Breast epithelium (tissue), 4 donors: Measurements from ENCODE around the gene FOXA3. TPM values are rescaled to one million over a fixed set of nuclear protein-coding genes. Genes with fewer than 3 reads are reported as not detected.

ENCODE experiments used
- DNase-seq, 2 donors: peaks; one replicate each; pipeline ENCODE4 v3.0.0-alpha.2; 2019; ENCODE audit warnings: low spot score in 2 of 2
- H3K27ac ChIP-seq, 2 donors: fragments of 200-600 bp; sonication (generic) in 1 of 2; one replicate each; pipeline ENCODE4 v1.5.1; 2016 to 2019; ENCODE audit warnings: mild to moderate bottlenecking in 1 of 2
- H3K27me3 ChIP-seq, 2 donors: fragments of 200-600 bp; sonication (generic) in 1 of 2; one replicate each; pipeline versions ENCODE4 v1.5.1 to v1.6.0; 2017 to 2019; ENCODE audit warnings: control low read depth in 1 of 2, mild to moderate bottlenecking in 1 of 2
- H3K36me3 ChIP-seq: fragments of 200-600 bp; one replicate; pipeline ENCODE4 v1.5.1; 2019
- H3K4me1 ChIP-seq, 2 donors: fragments of 200-600 bp; sonication (generic); one replicate each; pipeline ENCODE4 v1.5.1; 2016 to 2019; ENCODE audit warnings: control low read depth in 1 of 2
- H3K4me3 ChIP-seq, 3 donors: fragments of 200-600 bp; sonication (generic); 1 replicate in 2 of 3; 2 replicates in 1 of 3; pipeline ENCODE4 v1.5.1; 2016 to 2019; ENCODE audit warnings: mild to moderate bottlenecking in 3 of 3, moderate library complexity in 2 of 3
- H3K9me3 ChIP-seq, 2 donors: fragments of 200-600 bp; sonication (generic) in 1 of 2; one replicate each; pipeline ENCODE4 v1.5.1; 2016 to 2019; ENCODE audit warnings: control low read depth in 1 of 2
- POLR2A ChIP-seq: fragments of 450-650 bp; IDR thresholded peaks from one replicate; pipeline ENCODE4 v1.6.1; 2016; ENCODE audit warnings: antibody characterized with exemption, mild to moderate bottlenecking, moderate library complexity
- POLR2AphosphoS5 ChIP-seq, 3 donors: sonication (generic); formaldehyde crosslinking; IDR thresholded peaks; one replicate each; pipeline ENCODE4 v1.6.1; 2017; ENCODE audit warnings: antibody characterized with exemption in 3 of 3
- intact Hi-C: fragments of 100-400 bp; cut with DNase I; formaldehyde crosslinking; loops from one replicate; pipeline ENCODE4 v1.15.1; 2023; ENCODE audit warnings: low total_unique reads
- total RNA-seq, 3 donors: library from RNA; depleted of rRNA; stranded (reverse); fragments of >200 nt; gene quantifications; one replicate each; pipeline ENCODE4 v1.1.0, GENCODE V29; 2016
- TF ChIP-seq, protein P1 (sequence below), 3 donors: fragments of 450-650 bp; IDR thresholded peaks; one replicate each; pipeline ENCODE4 v1.5.1; 2016 to 2017; ENCODE audit warnings: antibody characterized with exemption in 3 of 3, mild to moderate bottlenecking in 3 of 3, moderate library complexity in 3 of 3

Gene FOXA3
- total RNA-seq, 3 donors from 2014 or later = 0.33 TPM; not detected in 2

DNA sequence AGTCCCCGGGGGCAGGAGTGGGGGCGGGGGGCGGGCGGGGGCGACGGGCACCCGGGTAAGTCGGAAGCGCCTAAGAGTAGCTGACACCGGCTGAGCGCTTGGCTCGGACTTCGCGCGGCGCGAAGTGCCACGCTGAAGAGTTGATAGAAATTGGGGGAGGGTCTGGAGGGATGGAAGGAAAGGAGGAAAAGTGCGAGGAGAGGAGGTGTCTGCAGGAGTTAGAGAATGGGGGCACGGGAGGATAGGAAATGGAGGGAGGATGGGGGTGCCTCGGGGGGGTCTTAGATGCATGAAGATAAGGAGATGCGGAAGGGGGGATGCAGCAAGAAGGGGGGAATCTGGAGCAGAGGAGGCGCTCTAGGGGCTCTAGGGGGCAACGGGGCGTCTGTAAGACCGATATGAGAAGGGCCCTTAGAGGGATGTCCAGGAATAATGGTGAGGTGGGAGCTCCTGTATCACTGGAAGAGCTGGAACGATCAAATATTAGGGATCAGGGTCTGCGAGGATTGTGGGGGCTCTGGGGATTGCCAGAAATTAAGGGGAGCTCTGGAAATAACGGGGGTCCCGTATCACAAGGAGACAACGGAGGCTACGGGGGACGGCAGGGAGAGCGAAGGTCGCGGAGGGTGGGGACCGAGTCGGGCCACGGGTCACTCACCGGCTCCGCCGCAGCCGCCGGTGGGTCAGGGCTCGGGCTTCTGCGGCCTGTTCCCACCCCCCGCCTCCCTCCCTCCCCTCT lies 38.0 kb downstream of the FOXA3 start, which contains the start of gene MYPOP:
TSS of gene MYPOP (minus strand) at position 702 of the 739 bp plus-strand sequence. CDS start 840 bp downstream, outside the sequence.
- peak in 1 of 2 donors; percentile 21 for DNase-seq
- no peaks in the 10 kb centered on the region for H3K4me1 ChIP-seq
- no peaks in the 10 kb centered on the region for H3K36me3 ChIP-seq
- intact Hi-C loops = loop anchor here (1.0 kb wide), 1 partner anchor 28 kb away; no protein-coding TSS in a partner anchor
- TF ChIP-seq, protein P1, sequence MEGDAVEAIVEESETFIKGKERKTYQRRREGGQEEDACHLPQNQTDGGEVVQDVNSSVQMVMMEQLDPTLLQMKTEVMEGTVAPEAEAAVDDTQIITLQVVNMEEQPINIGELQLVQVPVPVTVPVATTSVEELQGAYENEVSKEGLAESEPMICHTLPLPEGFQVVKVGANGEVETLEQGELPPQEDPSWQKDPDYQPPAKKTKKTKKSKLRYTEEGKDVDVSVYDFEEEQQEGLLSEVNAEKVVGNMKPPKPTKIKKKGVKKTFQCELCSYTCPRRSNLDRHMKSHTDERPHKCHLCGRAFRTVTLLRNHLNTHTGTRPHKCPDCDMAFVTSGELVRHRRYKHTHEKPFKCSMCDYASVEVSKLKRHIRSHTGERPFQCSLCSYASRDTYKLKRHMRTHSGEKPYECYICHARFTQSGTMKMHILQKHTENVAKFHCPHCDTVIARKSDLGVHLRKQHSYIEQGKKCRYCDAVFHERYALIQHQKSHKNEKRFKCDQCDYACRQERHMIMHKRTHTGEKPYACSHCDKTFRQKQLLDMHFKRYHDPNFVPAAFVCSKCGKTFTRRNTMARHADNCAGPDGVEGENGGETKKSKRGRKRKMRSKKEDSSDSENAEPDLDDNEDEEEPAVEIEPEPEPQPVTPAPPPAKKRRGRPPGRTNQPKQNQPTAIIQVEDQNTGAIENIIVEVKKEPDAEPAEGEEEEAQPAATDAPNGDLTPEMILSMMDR (IDR thresholded peaks at IDR 0.05) = no peak
- no peak for TF ChIP-seq POLR2A
- no peak for TF ChIP-seq POLR2AphosphoS5 (IDR thresholded peaks at IDR 0.05)
- H3K27me3 ChIP-seq = no peaks in the 10 kb centered on the region
- H3K27ac ChIP-seq = peak within 1 kb of the TSS; percentile 77 to 89
- no peaks in the 10 kb centered on the region for H3K9me3 ChIP-seq
- H3K4me3 ChIP-seq = peak within 1 kb of the TSS; percentile 59 to 79 (median 75)

DNA sequence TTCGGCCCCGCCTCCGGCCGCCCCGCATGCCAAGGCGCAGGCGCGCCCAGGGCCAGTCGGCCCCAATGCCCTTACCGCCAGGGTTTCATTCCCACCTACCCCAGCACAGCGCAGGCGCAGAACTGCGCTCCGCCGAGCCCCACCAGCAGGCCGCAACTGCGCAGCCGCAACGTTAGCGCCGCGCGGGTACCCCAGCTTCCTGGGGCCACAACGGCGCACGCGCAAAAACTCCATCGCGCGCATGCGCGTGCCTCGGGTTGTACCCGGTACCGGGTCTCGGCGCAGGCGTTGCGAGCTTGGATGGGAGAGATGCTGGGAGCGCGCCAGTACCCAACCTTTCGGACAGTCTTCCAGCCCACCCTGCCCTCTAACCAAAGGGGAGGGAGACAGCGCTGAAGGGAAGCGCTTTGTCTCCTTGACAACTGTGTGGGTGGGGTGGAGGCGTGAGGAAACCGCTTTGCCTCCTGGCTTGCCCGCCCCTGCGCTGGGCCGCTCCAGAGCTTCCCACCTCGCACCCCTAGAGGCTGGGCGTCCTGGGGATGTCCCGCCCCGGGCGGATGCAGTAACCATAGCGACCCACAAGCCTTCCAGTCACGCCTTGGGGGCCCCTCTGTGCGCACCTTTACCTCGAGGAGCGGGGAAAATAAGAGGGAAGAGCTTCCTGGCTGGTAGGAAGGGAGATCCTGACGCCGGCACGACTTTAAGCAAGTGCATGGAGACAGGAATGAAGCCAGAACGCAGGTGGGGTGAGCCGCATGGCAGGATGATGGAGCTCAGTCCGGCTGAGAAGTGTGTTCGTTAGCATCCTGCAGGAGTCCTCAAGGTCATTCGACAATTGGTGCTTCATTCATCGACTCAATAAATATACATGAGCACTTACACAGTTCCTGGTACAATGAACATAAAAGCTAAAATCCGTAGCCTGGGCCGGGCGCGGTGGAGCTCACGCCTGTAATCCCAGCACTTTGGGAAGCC lies 38.8 kb downstream of the FOXA3 start:
- intact Hi-C loops = no loop called here
- peak; percentile 96 to 97 for DNase-seq
- Histone ChIP-seq H3K36me3 (no peaks in the 10 kb centered on the region), H3K4me3 (peak overlapping the region; percentile 59 to 79 (median 75)), H3K27me3 (no peaks in the 10 kb centered on the region), H3K4me1 (no peaks in the 10 kb centered on the region), H3K27ac (peak overlapping the region; percentile 77 to 89), H3K9me3 (no peaks in the 10 kb centered on the region)
- peak; percentile 56 to 69 (median 61) for TF ChIP-seq POLR2AphosphoS5 (IDR thresholded peaks at IDR 0.05)
- TF ChIP-seq, protein P1 (IDR thresholded peaks at IDR 0.05) = peak in 1 of 3 donors; percentile 11
- TF ChIP-seq POLR2A = peak; percentile 49

DNA sequence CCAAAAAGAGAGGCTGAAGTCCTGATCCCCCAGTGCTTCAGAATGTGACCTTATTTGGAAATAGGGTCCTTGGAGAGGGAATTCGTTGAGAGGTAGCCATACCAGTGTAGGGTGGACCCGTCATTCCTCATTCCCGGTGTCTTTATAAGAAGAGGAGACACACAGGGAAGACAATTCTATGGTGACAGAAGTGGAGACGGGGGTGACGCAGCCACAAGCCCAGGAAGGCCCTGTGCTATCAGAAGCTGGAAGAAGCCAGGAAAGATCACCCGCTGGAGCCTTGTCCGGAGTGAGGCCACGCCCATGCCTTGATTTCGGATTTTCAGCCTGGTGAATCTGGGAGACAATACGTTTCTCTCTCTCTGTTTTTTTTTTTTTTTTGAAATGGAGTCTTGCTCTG lies 40.9 kb downstream of the FOXA3 start:
- DNase-seq = no peak
- TF ChIP-seq POLR2AphosphoS5 (IDR thresholded peaks at IDR 0.05) (no peak), POLR2A (no peak)
- TF ChIP-seq, protein P1 (IDR thresholded peaks at IDR 0.05) = no peak
- intact Hi-C loops = no loop called here

DNA sequence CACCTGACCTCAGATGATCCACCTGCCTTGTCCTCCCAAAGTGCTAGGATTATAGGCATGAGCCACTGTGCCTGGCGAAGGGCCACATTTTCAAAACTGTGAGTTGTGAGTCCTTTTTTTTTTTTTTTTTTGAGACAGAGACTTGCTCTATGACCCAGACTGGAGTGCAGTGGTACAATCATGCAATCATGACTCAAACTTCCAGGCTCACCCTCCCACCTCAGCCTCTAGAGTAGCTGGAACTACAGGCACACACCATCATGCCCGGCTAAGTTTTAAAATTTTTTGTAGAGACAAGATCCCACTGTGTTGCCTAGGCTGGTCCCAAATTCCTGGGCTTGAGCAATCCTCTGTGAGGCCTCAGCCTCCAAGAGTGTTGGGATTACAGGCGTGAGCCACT lies 42.1 kb downstream of the FOXA3 start:
- Histone ChIP-seq H3K4me1 (no peaks in the 10 kb centered on the region), H3K4me3 (no peak overlapping the region), H3K36me3 (no peaks in the 10 kb centered on the region), H3K9me3 (no peaks in the 10 kb centered on the region), H3K27ac (no peak overlapping the region), H3K27me3 (peaks cover 0 to 4% of the 10 kb centered on the region in 2 donors)
- no peak for DNase-seq
- TF ChIP-seq POLR2A (no peak), POLR2AphosphoS5 (IDR thresholded peaks at IDR 0.05) (no peak)
- TF ChIP-seq, protein P1 (IDR thresholded peaks at IDR 0.05) = no peak
- intact Hi-C loops = no loop called here

More for the DNA sequence above, 40.9 kb downstream of the FOXA3 start:
- Histone ChIP-seq H3K27ac (no peak overlapping the region), H3K4me1 (no peaks in the 10 kb centered on the region), H3K9me3 (no peaks in the 10 kb centered on the region), H3K4me3 (no peak overlapping the region), H3K27me3 (no peaks in the 10 kb centered on the region), H3K36me3 (no peaks in the 10 kb centered on the region)
